Stimulated activated CD8-positive, alpha-beta memory T cell treated with anti-CD3 and anti-CD28 coated beads, Interleukin-4, amount 100 ng/mL, for 24 hours (primary cell): ENCODE measurements around the gene APLP2.
"Not testable (repeated sequence)": the region's sequence is repeated elsewhere in the genome, so short reads cannot be mapped to it uniquely, and the experiment has no call there.

Experiments
- DNase-seq: peaks from one replicate; pipeline ENCODE4 v3.0.0-alpha.2; 2020; ENCODE audit warnings: low read depth

Gene APLP2

GRCh38 chr11:130091169-130091568 lies 21.5 kb downstream of the APLP2 start:
- not testable (repeated sequence) for DNase-seq

GRCh38 chr11:130092661-130093060 lies 23.0 kb downstream of the APLP2 start:
- DNase-seq: no peak

GRCh38 chr11:130094614-130095013 lies 24.9 kb downstream of the APLP2 start:
- DNase-seq: no peak

- DNase-seq: no peak
Observed at GRCh38 chr11:130095326-130095725, 25.6 kb downstream of the APLP2 start.

- no peak for DNase-seq
Observed at GRCh38 chr11:130096042-130096441, 26.3 kb downstream of the APLP2 start.

- no peak for DNase-seq
Observed at GRCh38 chr11:130096823-130097222, 27.1 kb downstream of the APLP2 start.

- no peak for DNase-seq
Observed at GRCh38 chr11:130097285-130097684, 27.6 kb downstream of the APLP2 start.

- no peak for DNase-seq
Observed at GRCh38 chr11:130099356-130099755, 29.7 kb downstream of the APLP2 start.

- no peak for DNase-seq
Observed at GRCh38 chr11:130100381-130101095, 30.8 kb downstream of the APLP2 start.

GRCh38 chr11:130101661-130102060 lies 32.0 kb downstream of the APLP2 start:
- no peak for DNase-seq

- DNase-seq: no peak
Observed at GRCh38 chr11:130102301-130103249, 32.9 kb downstream of the APLP2 start.

- DNase-seq: no peak
Observed at GRCh38 chr11:130103296-130103814, 33.7 kb downstream of the APLP2 start.

- no peak for DNase-seq
Observed at GRCh38 chr11:130106381-130106780, 36.7 kb downstream of the APLP2 start.

GRCh38 chr11:130108671-130109070 lies 39.0 kb downstream of the APLP2 start:
- DNase-seq: not testable (repeated sequence)

GRCh38 chr11:130109386-130109785 lies 39.7 kb downstream of the APLP2 start:
- DNase-seq: no peak

GRCh38 chr11:130110339-130111108 lies 40.8 kb downstream of the APLP2 start:
- no peak for DNase-seq

GRCh38 chr11:130112071-130112830 lies 42.6 kb downstream of the APLP2 start:
- DNase-seq: no peak

GRCh38 chr11:130114281-130114680 lies 44.6 kb downstream of the APLP2 start:
- no peak for DNase-seq

GRCh38 chr11:130114726-130115125 lies 45.0 kb downstream of the APLP2 start:
- no peak for DNase-seq

- DNase-seq: no peak
Observed at GRCh38 chr11:130115218-130115617, 45.5 kb downstream of the APLP2 start.

GRCh38 chr11:130118165-130118564 lies 48.5 kb downstream of the APLP2 start:
- DNase-seq: no peak
